GM12878 (cell line): ENCODE results near the gene CLDN10. TPM values are rescaled to one million over a fixed set of nuclear protein-coding genes. Genes with fewer than 3 reads are reported as not detected.

Experiments used
- ATAC-seq: fragments of 200-7000 bp; cut with Tn5 transposase; 3 replicates; pipeline ENCODE4 v1.9.1; 2020; ENCODE audit warnings: mild to moderate bottlenecking, moderate library complexity
- BruUV-seq: library from RNA; stranded (reverse); fragments of 400-500 nt; replicated peaks from 2 replicates; lab custom pipeline; 2021; lab: Mats Ljungman, UMichigan
- CTCF ChIA-PET: fragments of 300-600 bp; sonication (Branson Sonifier 250); formaldehyde crosslinking; extraction: SDS; loops from one replicate; lab custom pipeline; 2021; ENCODE audit warnings: inconsistent platforms; lab: Yijun Ruan, JAX
- POLR2A ChIA-PET: fragments of 350-600 bp; formaldehyde crosslinking; extraction: SDS; loops from one replicate; lab custom pipeline; 2021; ENCODE audit warnings: inconsistent platforms; lab: Charles Lee
- RAD21 ChIA-PET: fragments of 300-600 bp; sonication (Branson Sonifier 250); formaldehyde crosslinking; loops from one replicate; lab custom pipeline; 2023; ENCODE audit warnings: antibody characterized with exemption; ENCODE audit not compliant: unreplicated experiment; lab: Charles Lee
- SMC1A ChIA-PET: fragments of 300-600 bp; sonication (Branson Sonifier 250); formaldehyde crosslinking; loops from one replicate; lab custom pipeline; 2023; ENCODE audit not compliant: unreplicated experiment, uncharacterized antibody; lab: Charles Lee
- DNase-seq: peaks from one replicate; pipeline ENCODE4 v3.0.0-alpha.2; 2011; ENCODE audit warnings: low read depth, low spot score
- FAIRE-seq: peaks from 3 replicates; lab custom pipeline; 2011; peaks lifted over from hg19 to GRCh38; lab: Jason Lieb, UNC
- H2AFZ ChIP-seq: 2 replicates; pipeline ENCODE4 v1.6.0; 2011; ENCODE audit warnings: low read depth, low read length, control low read depth; ENCODE audit not compliant: control insufficient read depth
- H3K27ac ChIP-seq: 2 replicates; pipeline ENCODE4 v1.5.1; 2011; ENCODE audit warnings: control low read depth; ENCODE audit not compliant: control insufficient read depth, insufficient read depth
- H3K27me3 ChIP-seq, 2 experiments: replicated peaks in 1 of 2; 2 replicates each; pipeline versions ENCODE4 v1.6.0 to v1.6.1; 2011; ENCODE audit warnings: low read length in 1 of 2; ENCODE audit not compliant: control insufficient read depth in 2 of 2, insufficient read depth in 2 of 2
- H3K36me3 ChIP-seq, 2 experiments: 2 replicates each; pipeline ENCODE4 v1.5.1; 2011; ENCODE audit warnings: low read length in 1 of 2; ENCODE audit not compliant: control insufficient read depth in 2 of 2, insufficient read depth in 2 of 2
- H3K4me1 ChIP-seq: 2 replicates; pipeline ENCODE4 v1.6.1; 2011; ENCODE audit warnings: mild to moderate bottlenecking, low read length, moderate library complexity, mixed read lengths; ENCODE audit not compliant: control insufficient read depth, insufficient read depth
- H3K4me2 ChIP-seq: 2 replicates; pipeline ENCODE4 v1.6.0; 2011; ENCODE audit warnings: control low read depth; ENCODE audit not compliant: control insufficient read depth, insufficient read depth
- H3K4me3 ChIP-seq: fragments of 200-600 bp; sonication (generic); 2 replicates; pipeline ENCODE4 v1.5.1; 2016
- H3K79me2 ChIP-seq: 2 replicates; pipeline ENCODE4 v1.6.0; 2011; ENCODE audit warnings: low read length; ENCODE audit not compliant: control insufficient read depth, insufficient read depth
- H3K9ac ChIP-seq: 2 replicates; pipeline ENCODE4 v1.8.0; 2011; ENCODE audit warnings: low read length, control low read depth, mixed read lengths; ENCODE audit not compliant: control insufficient read depth, insufficient read depth
- H3K9me3 ChIP-seq: replicated peaks from 3 replicates; pipeline ENCODE4 v1.5.1; 2011; ENCODE audit warnings: mild to moderate bottlenecking, low read length; ENCODE audit not compliant: control insufficient read depth, insufficient read depth
- H4K20me1 ChIP-seq: 2 replicates; pipeline ENCODE4 v1.6.0; 2011; ENCODE audit not compliant: control insufficient read depth, insufficient read depth
- CTCF ChIP-seq, 3 experiments: IDR thresholded peaks in 2 of 3; conservative IDR thresholded peaks in 1 of 3; 2 replicates each; pipeline ENCODE4 v1.5.1; 2011; ENCODE audit warnings: low read depth in 3 of 3, low read length in 3 of 3, mild to moderate bottlenecking in 3 of 3, control low read depth in 2 of 3, moderate library complexity in 2 of 3, inconsistent platforms in 1 of 3, mixed read lengths in 1 of 3; ENCODE audit not compliant: control insufficient read depth in 2 of 3, insufficient read depth in 1 of 3; ENCODE audit errors: extremely low read depth in 1 of 3
- FOS ChIP-seq: IDR thresholded peaks from 3 replicates; pipeline ENCODE4 v1.6.1; 2011; ENCODE audit warnings: borderline replicate concordance; ENCODE audit not compliant: insufficient read length; ENCODE audit errors: extremely low read depth
- GABPA ChIP-seq: IDR thresholded peaks from 2 replicates; pipeline ENCODE4 v1.6.1; 2014; ENCODE audit warnings: antibody characterized with exemption, low read depth, mild to moderate bottlenecking, inconsistent platforms
- HCFC1 ChIP-seq: fragments of 150-350 bp; IDR thresholded peaks from 2 replicates; pipeline ENCODE4 v1.6.1; 2014; ENCODE audit warnings: low read length
- SPI1 ChIP-seq: IDR thresholded peaks from 2 replicates; pipeline ENCODE4 v1.6.1; 2011; ENCODE audit warnings: low read depth, mild to moderate bottlenecking, low read length, moderate library complexity, borderline replicate concordance; ENCODE audit not compliant: insufficient read depth
- TARDBP ChIP-seq: IDR thresholded peaks from 2 replicates; pipeline ENCODE4 v1.6.1; 2016; ENCODE audit warnings: borderline replicate concordance
- WGBS: methylation state at CpG from one replicate; pipeline ENCODE4 v1.1.6; 2016; ENCODE audit warnings: low lambda C conversion rate; ENCODE audit not compliant: insufficient replicate concordance, insufficient coverage; ENCODE audit errors: missing lambda C conversion rate; 5-methylcytosine and 5-hydroxymethylcytosine counted together
- in situ Hi-C: fragments of 300-500 bp; cut with MboI; formaldehyde crosslinking; loops from 9 replicates; pipeline ENCODE4 v1.14.3; 2018; ENCODE audit warnings: mixed read lengths
- intact Hi-C: fragments of 100-400 bp; cut with micrococcal nuclease; formaldehyde crosslinking; loops from one replicate; pipeline ENCODE4 v1.14.2; 2022; ENCODE audit not compliant: unreplicated experiment
- polyA plus RNA-seq, 11 experiments: library from polyadenylated mRNA; depleted of rRNA in 4 of 11; unstranded in 6 of 11; stranded (reverse) in 5 of 11; fragments of >200 nt; fragmentation: Nextera tagmentation in 4 of 11; fragmentation: Illumina TruSeq in 1 of 11; extraction: Ambion mirVana in 4 of 11; extraction: Trizol in 1 of 11; gene quantifications; 1 replicate in 1 of 11; 2 replicates in 10 of 11; pipeline versions ENCODE4 v1.2.1 to v1.2.3, GENCODE V29; 2011 to 2016; ENCODE audit warnings: inconsistent platforms in 2 of 11, missing spikeins in 2 of 11, low read depth in 1 of 11
- total RNA-seq, 4 experiments: library from RNA; depleted of rRNA in 3 of 4; stranded (reverse); fragments of >200 nt in 3 of 4; fragmentation: Illumina TruSeq in 1 of 4; extraction: Trizol in 1 of 4; gene quantifications; 2 replicates each; pipeline versions ENCODE4 v1.2.1 to v1.2.3, GENCODE V29; 2013 to 2021

CLDN10 gene
- total and polyA plus RNA-seq, 10 of the 15 experiments (the other 5 are each of a cell fraction or from before 2014, with no cell fraction given): not detected

- intact Hi-C loops (no loop called here), in situ Hi-C loops (no loop called here)
- no peak for ATAC-seq
- ChIA-PET POLR2A (interaction anchor here (0.5 kb wide), 1 partner anchor 461 kb away, joined by 4 read pairs; no protein-coding TSS in a partner anchor), SMC1A (no interaction called here), RAD21 (no interaction called here), CTCF (interaction anchor here (0.8 to 1.2 kb wide), 2 partner anchors 40 to 49 kb away, joined by 3 read pairs; no protein-coding TSS in a partner anchor)
- no peak overlapping the region for H3K4me2 ChIP-seq
- WGBS: 68% methylated on average over 4 of the region's 4 CpGs
- H3K27me3 ChIP-seq: no peaks in the 10 kb centered on the region; a peak in 1 of 4 replicates
- H3K36me3 ChIP-seq: no peaks in the 10 kb centered on the region
- no peaks in the 10 kb centered on the region for H3K4me1 ChIP-seq
- no peaks in the 10 kb centered on the region for H3K79me2 ChIP-seq
- no TSS peak for BruUV-seq
- no peak overlapping the region for H3K9ac ChIP-seq
- H3K9me3 ChIP-seq: no peaks in the 10 kb centered on the region
- no peak for FAIRE-seq
- DNase-seq: no peak
- H3K27ac ChIP-seq: no peak overlapping the region
- no peak overlapping the region for H3K4me3 ChIP-seq
- H2AFZ ChIP-seq: no peak overlapping the region
- H4K20me1 ChIP-seq: no peaks in the 10 kb centered on the region
- TF ChIP-seq FOS (no peak), TARDBP (no peak), HCFC1 (no peak), CTCF (IDR thresholded peaks at IDR 0.05 in 2 of 3, conservative IDR thresholded peaks at IDR 0.05 in 1 of 3; ENCODE audit: control insufficient read depth in 2 of 3, extremely low read depth in 1 of 3, insufficient read depth in 1 of 3, low read depth in 3 of 3, low read length in 3 of 3) (no peak), SPI1 (no peak), GABPA (no peak)
Measured at GRCh38 chr13:95585867-95586266, 33.3 kb downstream of the CLDN10 start.
